H1 (cell line): ENCODE data around the gene MS4A3. TPM values are rescaled to one million over a fixed set of nuclear protein-coding genes. Genes with fewer than 3 reads are reported as not detected.

ENCODE experiments used
- CTCF ChIA-PET: fragments of 300-600 bp; sonication (Branson Sonifier 250); formaldehyde crosslinking; loops from one replicate; lab custom pipeline; 2021; ENCODE audit not compliant: partially characterized antibody; lab: Charles Lee
- POLR2A ChIA-PET: fragments of 300-600 bp; sonication (Branson Sonifier 250); formaldehyde crosslinking; loops from one replicate; lab custom pipeline; 2021; ENCODE audit warnings: inconsistent platforms; ENCODE audit not compliant: partially characterized antibody; lab: Charles Lee
- DNase-seq, 2 experiments: peaks; one replicate each; pipeline versions ENCODE4 v3.0.0 to v3.0.0-alpha.2; 2010 to 2022; ENCODE audit warnings: low spot score in 2 of 2, low read depth in 1 of 2, mixed read lengths in 1 of 2
- FAIRE-seq: peaks from 2 replicates; lab custom pipeline; 2011; peaks lifted over from hg19 to GRCh38; lab: Jason Lieb, UNC
- H2AFZ ChIP-seq: 2 replicates; pipeline ENCODE4 v1.8.1; 2012; ENCODE audit warnings: low read length, inconsistent platforms
- H2AK5ac ChIP-seq: 2 replicates; pipeline ENCODE4 v1.6.1; 2013; ENCODE audit warnings: low read depth, low read length
- H2BK120ac ChIP-seq: replicated peaks from 2 replicates; pipeline ENCODE3; 2013; ENCODE audit warnings: low read depth, low read length, inconsistent platforms
- H2BK12ac ChIP-seq: 2 replicates; pipeline ENCODE4 v1.6.1; 2013; ENCODE audit warnings: low read depth, low read length
- H2BK15ac ChIP-seq: 2 replicates; pipeline ENCODE4 v1.6.1; 2013; ENCODE audit warnings: low read length
- H2BK20ac ChIP-seq: 2 replicates; pipeline ENCODE4 v1.6.1; 2013; ENCODE audit warnings: low read length
- H2BK5ac ChIP-seq: 2 replicates; pipeline ENCODE4 v1.6.1; 2013; ENCODE audit warnings: low read depth, low read length
- H3K14ac ChIP-seq: 2 replicates; pipeline ENCODE4 v1.6.1; 2013; ENCODE audit warnings: inconsistent platforms; ENCODE audit not compliant: insufficient read length
- H3K18ac ChIP-seq: 2 replicates; pipeline ENCODE4 v1.6.1; 2013; ENCODE audit warnings: low read length; ENCODE audit errors: extremely low read depth
- H3K23ac ChIP-seq: 2 replicates; pipeline ENCODE4 v1.6.1; 2013; ENCODE audit warnings: inconsistent platforms; ENCODE audit not compliant: insufficient read length
- H3K23me2 ChIP-seq: 2 replicates; pipeline ENCODE4 v1.6.1; 2013; ENCODE audit warnings: low read depth, low read length
- H3K27ac ChIP-seq: 2 replicates; pipeline ENCODE4 v1.6.1; 2011; ENCODE audit warnings: low read depth, low read length, inconsistent platforms
- H3K27me3 ChIP-seq, 4 experiments: replicated peaks in 1 of 4; 1 replicate in 1 of 4; 2 replicates in 3 of 4; pipeline versions ENCODE4 v1.6.1 to v1.8.1; 2011 to 2013; ENCODE audit warnings: low read length in 3 of 4, mild to moderate bottlenecking in 3 of 4, inconsistent platforms in 2 of 4, mixed read lengths in 2 of 4, moderate library complexity in 1 of 4; ENCODE audit not compliant: control insufficient read depth in 3 of 4, insufficient read depth in 3 of 4; ENCODE audit errors: extremely low read depth in 1 of 4
- H3K36me3 ChIP-seq, 4 experiments: 2 replicates each; pipeline versions ENCODE4 v1.6.1 to v1.8.1; 2011 to 2013; ENCODE audit warnings: mild to moderate bottlenecking in 4 of 4, low read length in 3 of 4, moderate library complexity in 2 of 4, control low read depth in 1 of 4, inconsistent platforms in 1 of 4; ENCODE audit not compliant: insufficient read depth in 4 of 4, control insufficient read depth in 2 of 4
- H3K4ac ChIP-seq: replicated peaks from 2 replicates; pipeline ENCODE3; 2013; ENCODE audit warnings: low read length, low read depth, mixed read lengths, inconsistent platforms; ENCODE audit not compliant: insufficient read length
- H3K4me1 ChIP-seq, 4 experiments: replicated peaks in 1 of 4; 1 replicate in 1 of 4; 2 replicates in 3 of 4; pipeline versions ENCODE4 v1.6.1 to v1.8.1; 2011 to 2013; ENCODE audit warnings: low read length in 3 of 4, inconsistent platforms in 2 of 4, mixed read lengths in 1 of 4; ENCODE audit not compliant: insufficient read depth in 4 of 4, control insufficient read depth in 3 of 4
- H3K4me2 ChIP-seq, 2 experiments: 2 replicates each; pipeline versions ENCODE4 v1.6.1 to v1.8.1; 2011 to 2013; ENCODE audit warnings: low read depth in 2 of 2, low read length in 2 of 2, control low read depth in 1 of 2, inconsistent platforms in 1 of 2, mild to moderate bottlenecking in 1 of 2; ENCODE audit not compliant: insufficient read depth in 1 of 2
- H3K4me3 ChIP-seq, 4 experiments: fragments of 200-600, 300-600 bp in 1 of 4; sonication (generic), shearing (Covaris generic), sonication (Bioruptor Twin) in 1 of 4; 2 replicates each; pipeline versions ENCODE4 v1.5.1 to v1.8.1; 2011 to 2016; ENCODE audit warnings: low read length in 4 of 4, low read depth in 3 of 4, control low read depth in 2 of 4, inconsistent platforms in 2 of 4, mild to moderate bottlenecking in 2 of 4, mixed read lengths in 1 of 4, moderate library complexity in 1 of 4; ENCODE audit not compliant: insufficient read depth in 2 of 4; ENCODE audit errors: extremely low read depth in 1 of 4
- H3K56ac ChIP-seq: replicated peaks from 2 replicates; pipeline ENCODE3; 2013; ENCODE audit warnings: low read depth, mild to moderate bottlenecking, mixed read lengths, low read length, inconsistent platforms; ENCODE audit not compliant: insufficient read length
- H3K79me1 ChIP-seq: 2 replicates; pipeline ENCODE4 v1.6.1; 2013; ENCODE audit warnings: low read depth, low read length, control low read depth
- H3K79me2 ChIP-seq, 2 experiments: 2 replicates each; pipeline versions ENCODE4 v1.6.1 to v1.8.1; 2012 to 2013; ENCODE audit warnings: low read length in 2 of 2, mild to moderate bottlenecking in 2 of 2, inconsistent platforms in 1 of 2; ENCODE audit not compliant: insufficient read depth in 2 of 2, control insufficient read depth in 1 of 2
- H3K9ac ChIP-seq, 4 experiments: replicated peaks in 1 of 4; 1 replicate in 1 of 4; 2 replicates in 3 of 4; pipeline versions ENCODE4 v1.6.1 to v1.8.1; 2011 to 2013; ENCODE audit warnings: low read depth in 3 of 4, low read length in 3 of 4, control low read depth in 2 of 4, mild to moderate bottlenecking in 2 of 4, moderate library complexity in 2 of 4, inconsistent platforms in 1 of 4; ENCODE audit errors: extremely low read depth in 1 of 4
- H3K9me3 ChIP-seq, 2 experiments: 2 replicates each; pipeline versions ENCODE4 v1.6.1 to v1.8.1; 2012 to 2013; ENCODE audit warnings: mild to moderate bottlenecking in 2 of 2, moderate library complexity in 2 of 2, control low read depth in 1 of 2, inconsistent platforms in 1 of 2, low read depth in 1 of 2, low read length in 1 of 2, mixed read lengths in 1 of 2; ENCODE audit not compliant: insufficient read depth in 2 of 2
- H4K20me1 ChIP-seq, 2 experiments: replicated peaks in 1 of 2; 2 replicates each; pipeline versions ENCODE3 to v1.8.1; 2011 to 2013; ENCODE audit warnings: inconsistent platforms in 2 of 2, low read length in 2 of 2, mild to moderate bottlenecking in 1 of 2; ENCODE audit not compliant: insufficient read depth in 2 of 2, control insufficient read depth in 1 of 2
- H4K5ac ChIP-seq: 2 replicates; pipeline ENCODE4 v1.6.1; 2013; ENCODE audit warnings: low read length, low read depth, mixed read lengths, inconsistent platforms; ENCODE audit not compliant: insufficient read length
- H4K8ac ChIP-seq: 2 replicates; pipeline ENCODE4 v1.8.0; 2013; ENCODE audit warnings: mild to moderate bottlenecking, moderate library complexity, low read length, inconsistent platforms; ENCODE audit not compliant: insufficient read depth; ENCODE audit errors: extremely low read depth
- H4K91ac ChIP-seq: replicated peaks from 2 replicates; pipeline ENCODE3; 2013; ENCODE audit warnings: low read length, mixed read lengths, inconsistent platforms; ENCODE audit not compliant: insufficient read length
- RXRA ChIP-seq: IDR thresholded peaks from 2 replicates; pipeline ENCODE4 v1.6.1; 2011; ENCODE audit warnings: low read depth, mild to moderate bottlenecking, low read length, moderate library complexity; ENCODE audit not compliant: insufficient read depth
- SRF ChIP-seq: IDR thresholded peaks from 2 replicates; pipeline ENCODE4 v1.6.1; 2011; ENCODE audit warnings: mild to moderate bottlenecking, low read depth, low read length, moderate library complexity
- polyA plus RNA-seq, 7 experiments: library from polyadenylated mRNA; depleted of rRNA in 3 of 7; stranded (reverse) in 5 of 7; unstranded in 2 of 7; fragments of >200 nt in 5 of 7; fragments of 200-250 nt in 2 of 7; gene quantifications; 1 replicate in 5 of 7; 2 replicates in 1 of 7; 4 replicates in 1 of 7; pipeline versions ENCODE4 v1.2.1 to v1.2.3, GENCODE V29; 2011 to 2013; ENCODE audit warnings: missing spikeins in 2 of 7, mixed read lengths in 2 of 7
- total RNA-seq: library from RNA; stranded (reverse); fragmentation: NEBNext Ultra II Directional; extraction: Animal tissue kit (Norgen Biotek cat#: 25700); gene quantifications from 2 replicates; pipeline ENCODE4 v1.2.1, GENCODE V29; 2021

Gene MS4A3
- total and polyA plus RNA-seq, 2 of the 8 experiments (the other 6 are each of a cell fraction or from before 2014, with no cell fraction given) = not detected

- Histone ChIP-seq H4K91ac (no peak overlapping the region), H3K14ac (no peak overlapping the region), H2BK120ac (no peak overlapping the region), H2AK5ac (no peak overlapping the region), H3K36me3 (no peaks in the 10 kb centered on the region), H3K23me2 (no peaks in the 10 kb centered on the region), H3K4me2 (no peak overlapping the region), H3K4me1 (no peaks in the 10 kb centered on the region), H3K79me2 (no peaks in the 10 kb centered on the region), H3K9ac (no peak overlapping the region), H3K23ac (no peak overlapping the region), H2BK12ac (no peak overlapping the region), H4K8ac (no peak overlapping the region), H3K27ac (no peak overlapping the region), H4K5ac (no peak overlapping the region), H3K27me3 (no peaks in the 10 kb centered on the region), H3K9me3 (no peaks in the 10 kb centered on the region), H3K4me3 (no peak overlapping the region), H2BK20ac (no peak overlapping the region), H3K4ac (no peak overlapping the region), H4K20me1 (no peaks in the 10 kb centered on the region), H3K56ac (no peak overlapping the region), H2AFZ (no peak overlapping the region), H2BK5ac (no peak overlapping the region), H3K79me1 (no peaks in the 10 kb centered on the region), H2BK15ac (no peak overlapping the region), H3K18ac (no peak overlapping the region)
- ChIA-PET CTCF (no interaction called here), POLR2A (no interaction called here)
- DNase-seq = no peak
- FAIRE-seq = no peak
- no peak for TF ChIP-seq RXRA
- TF ChIP-seq SRF = no peak
Observed at GRCh38 chr11:60098508-60098907, 42.0 kb downstream of the MS4A3 start.
